Activated T-helper 2 cell treated with anti-CD3 and anti-CD28 coated beads, Interferon-gamma antibody, Interleukin-2, Interleukin-4, amounts not matched to agents 10 μg/mL and 5 μg/mL and 100 μg/mL, durations not matched to agents 14 hours and 24 hours and 36 hours (primary cell): ENCODE results near the gene GJA8. TPM values are rescaled to one million over a fixed set of nuclear protein-coding genes. Genes with fewer than 3 reads are reported as not detected.
"Not testable (repeated sequence)": the region's sequence is repeated elsewhere in the genome, so short reads cannot be mapped to it uniquely, and the experiment has no call there.

Experiments used
- DNase-seq: peaks from one replicate; pipeline ENCODE4 v3.0.0; 2021; ENCODE audit warnings: low spot score
- H3K27ac Mint-ChIP-seq: one replicate; pipeline ENCODE4 v1.8.0; 2021; ENCODE audit warnings: mixed read lengths
- H3K27me3 Mint-ChIP-seq: one replicate; pipeline ENCODE4 v1.8.0; 2021; ENCODE audit warnings: low read depth, mixed read lengths
- H3K36me3 Mint-ChIP-seq: one replicate; pipeline ENCODE4 v1.8.0; 2021; ENCODE audit warnings: low read depth, mixed read lengths
- H3K4me1 Mint-ChIP-seq: one replicate; pipeline ENCODE4 v1.8.0; 2021; ENCODE audit warnings: low read depth, mixed read lengths
- H3K4me3 Mint-ChIP-seq: one replicate; pipeline ENCODE4 v1.8.0; 2021; ENCODE audit warnings: low read depth, mild to moderate bottlenecking, moderate library complexity, mixed read lengths
- H3K9me3 Mint-ChIP-seq: one replicate; pipeline ENCODE4 v1.8.0; 2021; ENCODE audit warnings: mixed read lengths
- intact Hi-C: fragments of 100-400 bp; cut with micrococcal nuclease; formaldehyde crosslinking; loops from one replicate; pipeline ENCODE4 v1.15.1; 2023
- total RNA-seq: library from RNA; stranded (reverse); gene quantifications from 2 replicates; pipeline ENCODE4 v1.2.3, GENCODE V29; 2022

Gene GJA8
- total RNA-seq = not detected in 2 replicates

GRCh38 chr1:147902253-147902845, at the start of gene GJA8:
TSS of gene GJA8 (plus strand) at chr1:147902795. CDS start at chr1:147907956, 5,161 bp downstream.
- DNase-seq = no peak
- intact Hi-C loops = no loop called here
- Mint-ChIP-seq H3K9me3 (no peaks in the 10 kb centered on the region), H3K36me3 (no peaks in the 10 kb centered on the region), H3K4me1 (peaks cover 12% of the 10 kb centered on the region), H3K4me3 (no peak within 1 kb of the TSS), H3K27ac (no peak within 1 kb of the TSS), H3K27me3 (peaks cover 15% of the 10 kb centered on the region)

- no peak for DNase-seq
- intact Hi-C loops = no loop called here
- Mint-ChIP-seq H3K4me1 (no peaks in the 10 kb centered on the region), H3K27ac (no peak overlapping the region), H3K9me3 (no peaks in the 10 kb centered on the region), H3K36me3 (no peaks in the 10 kb centered on the region), H3K4me3 (no peak overlapping the region), H3K27me3 (peaks cover 26% of the 10 kb centered on the region)
Measured at GRCh38 chr1:147853391-147853790, 49.2 kb upstream of the GJA8 start.

GRCh38 chr1:147854989-147855388, 47.6 kb upstream of the GJA8 start:
- H3K4me1 Mint-ChIP-seq, H3K9me3 Mint-ChIP-seq, DNase-seq, H3K4me3 Mint-ChIP-seq, H3K36me3 Mint-ChIP-seq, H3K27ac Mint-ChIP-seq, intact Hi-C loops: not testable (repeated sequence)
- H3K27me3 Mint-ChIP-seq = peaks cover 30% of the 10 kb centered on the region

- H3K36me3 Mint-ChIP-seq, H3K9me3 Mint-ChIP-seq, intact Hi-C loops, H3K4me1 Mint-ChIP-seq, H3K4me3 Mint-ChIP-seq, H3K27ac Mint-ChIP-seq, DNase-seq: not testable (repeated sequence)
- peaks cover 30% of the 10 kb centered on the region for H3K27me3 Mint-ChIP-seq
Measured at GRCh38 chr1:147855996-147856395, 46.6 kb upstream of the GJA8 start.

DNA sequence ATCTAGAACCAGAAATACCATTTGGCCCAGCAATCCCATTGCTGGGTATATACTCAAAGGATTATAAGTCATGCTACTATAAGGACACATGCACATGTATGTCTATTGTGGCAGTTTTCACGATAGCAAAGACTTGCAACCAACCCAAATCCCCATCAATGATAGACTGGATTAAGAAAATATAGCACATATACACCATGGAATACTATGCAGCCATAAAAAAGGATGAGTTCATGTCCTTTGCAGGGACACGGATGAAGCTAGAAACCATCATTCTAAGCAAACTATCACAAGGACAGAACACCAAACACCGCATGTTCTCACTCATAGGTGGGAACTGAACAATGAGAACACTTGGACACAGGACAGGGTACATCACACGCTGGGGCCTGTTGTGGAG, 35.4 kb upstream of the GJA8 start:
- H3K9me3 Mint-ChIP-seq, intact Hi-C loops, H3K4me3 Mint-ChIP-seq: not testable (repeated sequence)

GRCh38 chr1:147878022-147878421, 24.6 kb upstream of the GJA8 start:
- peaks cover 18% of the 10 kb centered on the region for H3K27me3 Mint-ChIP-seq
- intact Hi-C loops = no loop called here
- no peak overlapping the region for H3K4me3 Mint-ChIP-seq
- no peak overlapping the region for H3K27ac Mint-ChIP-seq
- H3K36me3 Mint-ChIP-seq = no peaks in the 10 kb centered on the region
- H3K4me1 Mint-ChIP-seq = no peaks in the 10 kb centered on the region
- H3K9me3 Mint-ChIP-seq = peaks cover 8% of the 10 kb centered on the region
- DNase-seq = no peak

More for the DNA sequence above, 35.4 kb upstream of the GJA8 start:
- H3K27ac Mint-ChIP-seq, H3K36me3 Mint-ChIP-seq, DNase-seq, H3K4me1 Mint-ChIP-seq: not testable (repeated sequence)
- H3K27me3 Mint-ChIP-seq = peaks cover 33% of the 10 kb centered on the region

DNA sequence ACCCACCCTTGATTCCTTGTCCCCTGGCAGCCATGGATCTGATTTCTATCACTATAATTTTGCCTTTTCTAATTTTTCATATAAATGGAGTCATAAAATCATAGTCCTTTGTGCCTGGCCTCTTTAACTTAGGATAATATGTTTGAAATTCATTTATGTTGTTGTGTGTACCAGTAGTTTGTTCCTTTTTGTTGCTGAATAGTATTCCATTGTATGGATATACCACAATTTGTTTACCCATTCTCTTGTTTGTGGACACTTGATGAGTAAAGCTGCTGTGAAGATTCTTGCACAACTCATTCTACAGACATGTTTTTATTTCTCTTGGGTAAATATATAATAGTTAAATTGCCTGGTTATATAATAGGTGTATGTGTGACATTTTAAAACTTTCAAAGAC, 22.7 kb upstream of the GJA8 start:
- Mint-ChIP-seq H3K27me3 (peaks cover 18% of the 10 kb centered on the region), H3K36me3 (no peaks in the 10 kb centered on the region), H3K4me3 (no peak overlapping the region), H3K4me1 (no peaks in the 10 kb centered on the region), H3K9me3 (peaks cover 8% of the 10 kb centered on the region), H3K27ac (no peak overlapping the region)
- intact Hi-C loops = no loop called here
- no peak for DNase-seq

GRCh38 chr1:147882535-147882934, 20.1 kb upstream of the GJA8 start:
- H3K27me3 Mint-ChIP-seq = peaks cover 10% of the 10 kb centered on the region
- H3K9me3 Mint-ChIP-seq = peaks cover 8% of the 10 kb centered on the region
- no peak for DNase-seq
- H3K4me1 Mint-ChIP-seq = no peaks in the 10 kb centered on the region
- H3K4me3 Mint-ChIP-seq = no peak overlapping the region
- H3K36me3 Mint-ChIP-seq = no peaks in the 10 kb centered on the region
- H3K27ac Mint-ChIP-seq = no peak overlapping the region
- intact Hi-C loops = no loop called here

GRCh38 chr1:147890177-147890790, 12.3 kb upstream of the GJA8 start:
- intact Hi-C loops = loop anchor here (1.0 to 5.0 kb wide), 3 partner anchors 168 to 618 kb away; no protein-coding TSS in a partner anchor
- peak; percentile 42 for DNase-seq
- no peaks in the 10 kb centered on the region for H3K36me3 Mint-ChIP-seq

DNA sequence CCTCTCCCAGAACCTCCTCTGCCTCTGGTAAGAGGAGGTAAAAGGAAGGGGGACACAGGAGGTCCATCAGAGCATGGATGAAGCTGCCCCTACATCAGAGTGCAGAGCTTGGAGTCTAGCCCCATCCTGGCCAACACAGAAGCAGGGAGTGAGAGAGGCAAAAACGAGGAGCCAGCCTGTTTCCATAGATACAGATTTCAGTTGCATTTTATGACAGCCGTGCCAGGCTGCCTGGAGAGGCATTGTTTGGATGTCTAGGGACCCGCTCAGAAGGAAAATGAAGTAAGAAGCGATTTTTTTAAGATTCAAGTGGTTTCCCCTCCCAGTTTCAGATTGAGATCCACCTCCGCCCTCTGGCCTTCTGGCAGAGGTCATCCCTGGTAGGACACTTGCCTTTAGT, 11.5 kb upstream of the GJA8 start:
- Mint-ChIP-seq H3K27ac (no peak overlapping the region), H3K4me3 (no peak overlapping the region), H3K4me1 (peaks cover 6% of the 10 kb centered on the region), H3K9me3 (no peaks in the 10 kb centered on the region), H3K36me3 (no peaks in the 10 kb centered on the region), H3K27me3 (peaks cover 6% of the 10 kb centered on the region)
- no peak for DNase-seq
- intact Hi-C loops = loop anchor here (5.0 kb wide), 2 partner anchors 169 to 619 kb away; no protein-coding TSS in a partner anchor

More at GRCh38 chr1:147890177-147890790, 12.3 kb upstream of the GJA8 start:
- Mint-ChIP-seq H3K27me3 (peaks cover 10% of the 10 kb centered on the region), H3K4me1 (peaks cover 6% of the 10 kb centered on the region), H3K27ac (no peak overlapping the region), H3K9me3 (no peaks in the 10 kb centered on the region), H3K4me3 (no peak overlapping the region)

DNA sequence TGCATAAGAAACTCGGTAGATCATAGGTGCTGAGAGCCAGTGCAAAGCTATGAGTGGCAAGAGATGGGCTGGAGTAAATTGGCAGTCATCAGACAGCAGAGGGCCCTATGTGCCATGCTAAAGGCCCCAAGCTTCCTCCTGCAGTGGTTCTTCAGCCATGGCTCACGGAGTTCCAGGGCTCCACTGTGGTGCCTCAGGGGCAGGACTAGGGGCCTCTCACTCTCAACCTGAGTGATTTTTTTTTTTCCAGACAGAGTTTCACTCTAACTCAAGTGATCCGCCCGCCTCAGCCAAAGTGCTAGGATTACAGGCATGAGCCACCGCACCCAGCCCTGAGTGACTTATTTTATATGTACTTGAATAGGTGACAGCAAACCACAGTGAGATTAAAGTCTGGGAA, 10.4 kb upstream of the GJA8 start:
- intact Hi-C loops = loop anchor here (2.0 to 5.0 kb wide), 4 partner anchors 170 to 620 kb away; no protein-coding TSS in a partner anchor
- peaks cover 6% of the 10 kb centered on the region for H3K4me1 Mint-ChIP-seq
- H3K36me3 Mint-ChIP-seq = no peaks in the 10 kb centered on the region
- no peak overlapping the region for H3K4me3 Mint-ChIP-seq
- DNase-seq = no peak
- H3K27me3 Mint-ChIP-seq = peaks cover 6% of the 10 kb centered on the region
- no peak overlapping the region for H3K27ac Mint-ChIP-seq
- H3K9me3 Mint-ChIP-seq = no peaks in the 10 kb centered on the region

DNA sequence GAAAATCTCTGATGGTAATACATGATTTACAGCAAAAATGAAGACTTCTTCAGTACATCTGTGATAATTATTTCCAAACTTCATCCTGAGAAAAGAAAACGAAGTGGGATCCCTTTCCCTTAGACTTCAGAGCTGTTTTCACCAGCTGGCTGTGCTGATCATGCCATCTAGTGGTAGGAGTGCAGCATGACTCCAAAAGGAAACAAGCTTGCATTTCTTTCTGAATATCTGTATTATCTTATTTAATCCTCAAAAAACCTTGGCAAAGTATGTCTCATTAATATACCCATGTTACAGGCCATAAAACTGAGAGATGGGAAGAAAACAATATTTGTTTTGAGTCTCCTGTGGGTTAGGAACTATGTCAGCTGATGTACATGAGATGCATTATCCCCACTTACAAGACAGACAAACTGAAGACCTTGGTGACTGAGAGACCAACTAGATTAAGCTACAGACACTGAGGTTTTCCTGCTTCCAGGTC, 9.8 kb upstream of the GJA8 start:
- no peak for DNase-seq
- Mint-ChIP-seq H3K4me1 (peaks cover 6% of the 10 kb centered on the region), H3K27me3 (peaks cover 6% of the 10 kb centered on the region), H3K27ac (no peak overlapping the region), H3K9me3 (no peaks in the 10 kb centered on the region), H3K4me3 (no peak overlapping the region), H3K36me3 (no peaks in the 10 kb centered on the region)
- intact Hi-C loops = loop anchor here (2.0 to 5.0 kb wide), 4 partner anchors 170 to 620 kb away; no protein-coding TSS in a partner anchor

DNA sequence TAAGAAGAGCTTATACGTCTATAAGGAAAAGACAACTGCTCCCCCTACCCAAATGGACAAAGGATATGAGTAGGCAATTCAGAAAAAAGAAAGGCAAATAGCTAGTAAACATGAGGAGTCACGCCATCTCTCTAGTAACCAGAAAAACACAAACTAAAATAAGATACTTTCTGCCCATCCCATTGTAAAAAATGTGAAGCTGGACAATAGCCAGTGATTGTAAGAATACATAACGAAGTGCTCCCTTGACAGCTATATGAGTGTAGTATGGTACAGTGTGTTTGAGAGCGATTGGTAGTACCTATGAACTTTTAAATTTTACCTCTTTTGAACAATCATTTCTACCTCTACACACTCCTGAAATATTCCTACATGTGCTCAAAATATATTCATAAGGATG, 7.5 kb upstream of the GJA8 start:
- no peak overlapping the region for H3K4me3 Mint-ChIP-seq
- intact Hi-C loops = no loop called here
- peaks cover 9% of the 10 kb centered on the region for H3K27me3 Mint-ChIP-seq
- H3K27ac Mint-ChIP-seq = no peak overlapping the region
- no peaks in the 10 kb centered on the region for H3K36me3 Mint-ChIP-seq
- peaks cover 5% of the 10 kb centered on the region for H3K4me1 Mint-ChIP-seq
- DNase-seq = no peak
- H3K9me3 Mint-ChIP-seq = no peaks in the 10 kb centered on the region
